Measurements from ENCODE around the gene TNFRSF19. TPM values are rescaled to one million over a fixed set of nuclear protein-coding genes. Genes with fewer than 3 reads are reported as not detected.
A peak's percentile ranks its signal among the peaks of the same experiment; 100 is the strongest.

TNFRSF19 gene
- total and polyA plus RNA-seq, 2 of the 13 experiments (the other 11 are each of a cell fraction or from before 2014, with no cell fraction given) = 75.3 to 77.7 TPM

DNA sequence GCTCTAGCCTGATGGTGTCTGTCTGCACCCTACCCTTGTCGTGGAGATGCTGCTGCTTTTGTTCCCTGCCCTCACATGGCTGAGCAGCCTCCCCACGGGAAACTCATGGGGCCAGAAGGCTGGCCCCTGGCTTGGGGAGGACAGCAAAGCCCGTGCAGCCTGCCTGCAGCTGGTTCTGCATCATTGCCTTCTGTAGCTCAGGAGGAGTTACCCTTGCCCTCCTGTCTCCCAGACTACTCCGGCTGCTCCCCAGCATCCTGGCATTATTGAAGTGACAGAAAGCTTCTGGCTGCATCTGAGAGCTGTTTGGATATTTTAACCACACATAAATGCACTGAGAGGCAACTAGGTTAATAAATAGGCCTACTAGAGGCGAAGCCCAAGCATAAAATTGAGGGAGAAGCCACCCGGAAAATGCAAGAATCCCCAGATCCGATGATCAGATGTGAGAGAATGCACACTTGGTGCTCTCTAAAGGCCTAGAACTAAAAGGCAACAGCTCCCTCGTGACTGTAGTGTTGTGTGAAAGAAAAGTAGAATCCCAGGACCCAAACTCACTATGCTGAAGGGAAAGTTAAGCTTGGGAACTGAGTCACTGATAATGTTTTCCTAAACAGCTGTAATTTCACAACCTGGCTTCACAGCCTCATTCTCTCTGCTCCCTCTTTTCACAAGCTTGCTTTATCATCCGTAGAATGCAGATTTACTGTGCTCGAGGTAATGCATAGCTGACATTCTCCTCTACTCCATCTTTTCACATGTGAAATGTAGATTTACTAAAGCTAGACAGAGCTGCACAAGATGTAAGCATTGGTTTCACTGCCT lies 110.8 kb downstream of the TNFRSF19 start:
- Histone ChIP-seq H3K27me3 (ENCODE audit: control insufficient read depth in 1 of 2, insufficient read depth in 2 of 2, low read length in 2 of 2) (no peaks in the 10 kb centered on the region), H3K4me2 (ENCODE audit: low read depth, low read length) (peak overlapping the region; percentile 45; the same call in 1 of the 2 replicates), H4K20me1 (ENCODE audit: insufficient read depth, low read length) (no peaks in the 10 kb centered on the region), H3K4me1 (ENCODE audit: insufficient read depth, low read length) (peaks cover 46% of the 10 kb centered on the region), H3K9me3 (ENCODE audit: low read length) (peaks cover 20% of the 10 kb centered on the region), H2AFZ (ENCODE audit: low read length) (peak overlapping the region; percentile 21), H3K4me3 (replicated peaks in 1 of 3; ENCODE audit: insufficient read depth in 1 of 3, low read depth in 2 of 3, low read length in 3 of 3) (no peak overlapping the region), H3K27ac (ENCODE audit: extremely low read length, insufficient read depth, low read length) (no peak overlapping the region), H3K79me2 (ENCODE audit: insufficient read depth, low read length) (no peaks in the 10 kb centered on the region), H3K9ac (ENCODE audit: insufficient read depth, low read depth, low read length) (no peak overlapping the region), H3K36me3 (replicated peaks in 1 of 2; ENCODE audit: control insufficient read depth in 1 of 2, insufficient read depth in 2 of 2, low read length in 2 of 2) (no peaks in the 10 kb centered on the region; a peak in 1 of 5 replicates)
- ChIA-PET CTCF (ENCODE audit: low intra/inter-chr PET ratio, low total read pairs) (no interaction called here), POLR2A (interaction anchor here (1.9 kb wide), 1 partner anchor 27 kb away, joined by 4 read pairs; no protein-coding TSS in a partner anchor)
- ATAC-seq (peak; percentile 31), FAIRE-seq (no peak), DNase-seq (ENCODE audit: low spot score) (no peak)
- WGBS (ENCODE audit: low lambda C conversion rate) = 40% methylated on average over 9 of the region's 10 CpGs
- in situ Hi-C loops (cut with HindIII; ENCODE audit: extremely low pct_ligation_motif_present, low pct_unique_long_range_greater_than_20kb) (no loop called here), intact Hi-C loops (cut with micrococcal nuclease; ENCODE audit: unreplicated experiment) (no loop called here)
- BruUV-seq (replicated peaks) = no TSS peak
- TF ChIP-seq ATF7 (IDR thresholded peaks at IDR 0.05) = no peak
- TF ChIP-seq ATF7 (CRISPR knock-in tag; IDR thresholded peaks at IDR 0.05) = no peak
- no peak for TF ChIP-seq CHD2 (IDR thresholded peaks at IDR 0.05; ENCODE audit: low read depth, low read length)
- no peak for TF ChIP-seq U2AF1 (optimal IDR thresholded peaks at IDR 0.05; ENCODE audit: low read depth, low read length)
- no peak for TF ChIP-seq GABPB1 (CRISPR knock-in tag; IDR thresholded peaks at IDR 0.05)
- no peak for TF ChIP-seq SOX13 (IDR thresholded peaks at IDR 0.05)
- TF ChIP-seq SOX13 (CRISPR knock-in tag; conservative IDR thresholded peaks at IDR 0.05 in 1 of 2, IDR thresholded peaks at IDR 0.05 in 1 of 2) = no peak
- TF ChIP-seq, protein P1, sequence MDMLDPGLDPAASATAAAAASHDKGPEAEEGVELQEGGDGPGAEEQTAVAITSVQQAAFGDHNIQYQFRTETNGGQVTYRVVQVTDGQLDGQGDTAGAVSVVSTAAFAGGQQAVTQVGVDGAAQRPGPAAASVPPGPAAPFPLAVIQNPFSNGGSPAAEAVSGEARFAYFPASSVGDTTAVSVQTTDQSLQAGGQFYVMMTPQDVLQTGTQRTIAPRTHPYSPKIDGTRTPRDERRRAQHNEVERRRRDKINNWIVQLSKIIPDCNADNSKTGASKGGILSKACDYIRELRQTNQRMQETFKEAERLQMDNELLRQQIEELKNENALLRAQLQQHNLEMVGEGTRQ (IDR thresholded peaks at IDR 0.05; ENCODE audit: low read depth, low read length) = no peak
- TF ChIP-seq, protein P1 (CRISPR knock-in tag; IDR thresholded peaks at IDR 0.05; ENCODE audit: borderline replicate concordance) = no peak
- no peak for TF ChIP-seq ZNF790 (CRISPR knock-in tag; IDR thresholded peaks at IDR 0.05; ENCODE audit: borderline replicate concordance)
- no peak for TF ChIP-seq ATF7-NPFF (CRISPR knock-in tag; IDR thresholded peaks at IDR 0.05; ENCODE audit: low read depth)
- no peak for TF ChIP-seq ZNF253 (CRISPR knock-in tag; IDR thresholded peaks at IDR 0.05; ENCODE audit: borderline replicate concordance)
- no peak for TF ChIP-seq ONECUT2 (CRISPR knock-in tag; IDR thresholded peaks at IDR 0.05)
- no peak for TF ChIP-seq ZKSCAN8 (CRISPR knock-in tag; IDR thresholded peaks at IDR 0.05; ENCODE audit: borderline replicate concordance)
- TF ChIP-seq, protein P2, sequence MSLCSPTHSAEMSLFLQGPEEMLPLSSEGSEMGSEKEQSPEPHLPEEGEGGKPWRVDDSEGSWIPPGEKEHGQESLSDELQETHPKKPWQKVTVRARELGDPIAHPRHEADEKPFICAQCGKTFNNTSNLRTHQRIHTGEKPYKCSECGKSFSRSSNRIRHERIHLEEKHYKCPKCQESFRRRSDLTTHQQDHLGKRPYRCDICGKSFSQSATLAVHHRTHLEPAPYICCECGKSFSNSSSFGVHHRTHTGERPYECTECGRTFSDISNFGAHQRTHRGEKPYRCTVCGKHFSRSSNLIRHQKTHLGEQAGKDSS (CRISPR knock-in tag; IDR thresholded peaks at IDR 0.05; ENCODE audit: borderline replicate concordance, low read depth) = no peak
